HG02938 (cell line): ENCODE results near the gene SEPTIN5.

ENCODE experiments used
- ATAC-seq: cut with Tn5 transposase; IDR thresholded peaks from one replicate; pipeline ENCODE4 v1.9.1; 2021; ENCODE audit warnings: mild to moderate bottlenecking, moderate library complexity; ENCODE audit not compliant: unreplicated experiment

Gene SEPTIN5

GRCh38 chr22:19757985-19758895 lies 43.9 kb downstream of the SEPTIN5 start:
- ATAC-seq: no peak

DNA sequence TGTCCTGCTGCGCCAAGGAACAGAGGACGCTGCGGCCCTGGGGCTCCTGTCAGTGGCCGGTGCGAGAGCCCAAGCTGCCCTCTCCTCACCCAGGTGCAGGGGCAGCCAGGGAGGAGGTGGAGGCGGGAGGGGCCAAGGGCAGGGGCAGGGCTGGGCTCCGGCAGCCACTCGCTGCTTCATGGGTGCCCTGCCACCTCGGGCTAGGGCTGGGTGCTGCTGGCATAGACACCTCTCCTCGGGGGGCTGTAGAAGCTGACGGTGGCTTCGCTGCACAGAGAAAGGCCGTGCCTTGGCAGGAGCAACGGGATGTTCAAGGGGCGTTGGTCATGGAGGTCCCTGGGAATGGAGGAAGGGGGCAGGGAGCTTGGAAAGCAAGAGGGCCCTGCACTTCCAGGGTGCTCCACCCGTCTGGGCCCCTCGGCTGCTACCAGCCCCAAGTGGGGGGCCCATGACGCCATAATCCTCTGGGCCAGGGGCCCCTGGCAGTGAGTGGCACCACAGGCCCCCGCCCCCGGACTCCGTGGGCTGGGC lies 44.7 kb downstream of the SEPTIN5 start:
- no peak for ATAC-seq

DNA sequence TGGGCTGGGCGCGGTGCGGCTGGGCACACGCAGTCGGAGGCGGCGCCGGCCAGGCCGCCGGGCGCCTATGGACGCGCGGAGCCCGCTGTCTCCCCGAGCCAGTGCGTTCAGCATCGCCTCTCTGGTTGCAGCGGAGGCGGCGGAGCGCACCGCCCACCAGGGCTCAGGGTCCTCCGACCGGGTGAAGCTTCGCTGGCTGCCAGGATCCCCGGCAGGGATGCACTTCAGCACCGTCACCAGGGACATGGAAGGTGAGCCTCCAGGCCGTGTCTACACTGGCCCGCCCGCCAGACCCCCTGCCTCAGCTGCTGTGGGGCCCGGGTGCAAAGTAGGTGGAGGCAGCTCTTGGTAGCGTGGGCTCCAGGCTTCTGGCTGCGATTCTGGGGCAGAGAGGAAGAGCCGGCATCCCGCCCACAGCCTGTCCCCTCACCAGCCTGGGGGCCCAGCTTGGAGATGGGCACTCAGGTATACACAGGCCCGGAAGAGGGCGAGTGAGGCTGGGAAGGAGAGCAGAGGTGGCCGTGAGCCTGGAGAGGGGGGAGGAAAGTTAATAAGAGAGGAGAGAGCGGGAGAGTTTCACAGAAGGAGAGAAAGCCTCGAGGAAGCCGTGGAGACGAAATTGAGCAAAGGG lies 45.2 kb downstream of the SEPTIN5 start:
- ATAC-seq: no peak

- ATAC-seq: no peak
Observed at GRCh38 chr22:19760058-19760950, 46.0 kb downstream of the SEPTIN5 start, which contains the start of gene TBX1. Gene TBX1 (plus strand): TSS chr22:19760778. CDS start chr22:19760844, 66 bp downstream.

GRCh38 chr22:19760951-19761724 lies 46.8 kb downstream of the SEPTIN5 start:
- ATAC-seq: no peak

- ATAC-seq: no peak
Observed at GRCh38 chr22:19761725-19762567, 47.6 kb downstream of the SEPTIN5 start.

DNA sequence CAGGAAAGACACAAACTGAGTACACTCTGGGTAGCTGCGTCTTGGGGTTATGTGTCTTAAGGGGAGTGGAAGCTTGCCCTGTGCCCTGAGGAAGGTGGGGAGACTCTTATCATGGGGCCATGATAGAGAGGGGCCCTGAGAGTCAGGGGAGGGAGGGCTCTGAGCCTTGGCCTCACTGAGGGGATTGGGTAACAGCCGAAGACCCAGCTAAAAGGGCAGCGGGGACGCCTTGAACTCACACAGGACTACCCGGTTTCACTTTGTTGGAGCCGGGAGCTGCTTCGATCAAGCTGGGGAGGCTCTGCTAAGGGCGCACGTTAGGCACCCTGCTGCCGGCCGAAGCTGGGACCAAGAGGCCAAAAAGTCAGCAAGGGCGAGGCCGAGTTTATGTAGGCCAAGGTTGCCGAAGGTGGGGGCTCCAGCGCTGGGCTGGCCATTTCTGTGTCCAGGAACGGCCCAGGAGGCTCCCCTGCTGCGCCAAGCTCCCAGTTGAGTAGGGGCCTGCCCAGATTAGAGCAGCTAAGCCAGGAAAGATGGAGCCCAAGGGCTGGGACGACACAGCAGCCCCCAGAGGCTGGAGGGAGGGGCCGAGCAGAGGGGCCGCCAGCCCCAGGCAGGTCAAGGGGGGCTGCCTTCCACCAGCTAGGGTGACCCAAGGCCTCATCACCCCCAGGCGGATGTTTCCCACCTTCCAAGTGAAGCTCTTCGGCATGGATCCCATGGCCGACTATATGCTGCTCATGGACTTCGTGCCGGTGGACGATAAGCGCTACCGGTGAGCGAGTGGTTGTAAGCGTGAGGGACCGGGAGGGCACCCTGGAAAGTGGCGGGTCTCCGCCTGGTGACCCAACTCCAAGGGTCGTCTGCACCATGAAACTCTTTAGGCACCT lies 48.5 kb downstream of the SEPTIN5 start:
- no peak for ATAC-seq

- ATAC-seq: no peak
Observed at GRCh38 chr22:19763458-19764298, 49.4 kb downstream of the SEPTIN5 start.

DNA sequence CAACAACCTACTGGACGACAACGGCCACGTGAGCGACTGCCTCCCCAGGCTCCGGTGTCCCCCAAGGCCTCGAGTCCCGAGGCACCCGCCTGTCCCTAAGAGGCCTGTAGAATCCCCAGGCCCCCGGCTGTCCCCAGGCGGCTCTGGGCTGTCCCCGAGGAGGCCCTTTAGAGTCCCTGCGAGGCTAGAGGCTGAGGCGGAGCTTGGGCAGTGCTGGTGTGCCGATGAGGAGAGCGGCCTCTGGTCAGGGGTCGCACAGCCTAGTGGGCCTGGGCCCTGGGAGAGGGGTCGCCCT lies 49.9 kb downstream of the SEPTIN5 start:
- ATAC-seq: no peak

DNA sequence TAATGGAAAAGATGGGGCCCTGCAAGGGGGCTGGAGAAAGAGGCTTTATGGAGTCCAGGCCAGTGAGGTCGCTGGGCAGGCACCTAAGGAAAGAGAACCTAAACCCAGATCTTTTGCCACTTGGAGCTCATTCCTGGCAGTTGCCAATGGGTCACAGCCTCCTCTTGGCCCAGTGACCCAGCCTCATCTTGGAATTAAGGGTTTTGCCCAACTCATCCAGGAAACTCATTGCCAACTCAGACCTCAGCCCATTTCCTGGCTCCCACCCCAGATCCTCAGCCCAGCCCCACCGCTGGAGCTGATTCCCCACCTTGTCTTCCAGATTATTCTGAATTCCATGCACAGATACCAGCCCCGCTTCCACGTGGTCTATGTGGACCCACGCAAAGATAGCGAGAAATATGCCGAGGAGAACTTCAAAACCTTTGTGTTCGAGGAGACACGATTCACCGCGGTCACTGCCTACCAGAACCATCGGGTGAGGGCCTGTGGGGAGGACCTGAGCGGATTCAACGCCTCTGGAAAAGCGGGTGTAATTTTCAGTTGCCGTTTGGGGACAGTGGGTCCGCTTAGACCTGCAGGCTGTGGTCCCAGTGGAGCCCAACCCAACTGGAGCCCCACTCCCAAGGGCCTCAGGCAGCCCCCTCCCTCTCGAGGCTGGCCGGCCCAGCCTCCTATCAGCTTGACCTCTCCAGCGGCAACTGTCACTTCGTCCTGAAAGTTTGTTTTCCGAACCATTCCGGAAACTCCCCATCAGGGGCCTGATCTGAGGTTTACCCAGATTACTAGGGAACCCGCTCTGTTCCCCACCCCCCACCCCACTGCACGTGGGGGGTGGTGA lies 50.6 kb downstream of the SEPTIN5 start:
- no peak for ATAC-seq

GRCh38 chr22:19765477-19766239 lies 51.4 kb downstream of the SEPTIN5 start:
- no peak for ATAC-seq

GRCh38 chr22:19766240-19766510 lies 51.9 kb downstream of the SEPTIN5 start:
- ATAC-seq: no peak

GRCh38 chr22:19766511-19767426 lies 52.5 kb downstream of the SEPTIN5 start:
- no peak for ATAC-seq

DNA sequence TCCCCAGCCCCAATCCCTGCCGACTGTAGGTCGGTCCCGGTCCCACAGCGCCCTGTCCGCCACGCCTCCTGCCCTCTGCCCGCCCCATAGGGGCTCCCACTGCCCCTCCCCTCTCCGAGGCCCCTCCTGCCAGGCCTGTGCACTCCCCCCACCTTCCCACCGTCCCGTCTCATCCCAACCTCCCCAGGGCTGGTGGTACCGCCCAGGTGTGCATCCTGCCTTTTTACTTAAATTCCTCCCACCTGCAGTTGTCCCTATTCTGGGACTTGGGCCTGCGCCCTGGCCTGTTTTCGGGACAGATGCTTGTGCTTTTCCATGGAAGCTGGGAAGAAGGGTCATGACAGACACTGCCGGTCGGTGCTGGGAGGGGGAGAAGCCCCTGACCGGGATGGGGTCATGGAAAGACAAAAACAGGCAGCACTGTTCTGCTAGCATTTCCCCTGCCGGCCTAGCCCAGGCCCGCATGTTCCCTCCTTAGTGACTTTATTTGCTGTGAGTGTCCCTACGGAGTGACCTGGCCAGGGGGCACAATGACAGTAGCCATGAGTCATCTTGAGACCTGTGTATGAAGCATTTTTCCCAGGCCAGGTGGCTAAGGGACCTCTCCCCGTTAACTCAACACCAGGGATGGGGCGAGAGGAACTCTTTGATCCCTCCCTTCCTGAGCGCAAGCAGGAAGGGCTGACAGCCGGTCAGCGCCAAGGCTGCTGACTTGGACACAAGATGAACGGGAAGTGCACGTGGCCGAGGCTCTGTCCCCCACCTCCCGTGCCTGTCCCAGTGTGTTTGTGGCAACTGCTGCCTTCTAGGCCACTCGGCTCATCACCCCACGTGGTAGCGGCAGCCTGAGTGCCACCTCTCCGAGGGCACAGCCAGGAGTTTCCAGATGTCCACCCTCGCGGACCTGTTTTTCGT lies 53.4 kb downstream of the SEPTIN5 start:
- ATAC-seq: no peak
